Brain pericyte (primary cell): ENCODE data around the gene EDRF1.

Source experiments
- DNase-seq: peaks from one replicate; pipeline ENCODE4 v3.0.0-alpha.2; 2012; ENCODE audit warnings: low read depth, low spot score

EDRF1 gene

GRCh38 chr10:125762692-125763648 lies 43.5 kb downstream of the EDRF1 start:
- no peak for DNase-seq

- no peak for DNase-seq
These were observed 46.3 kb downstream of the EDRF1 start for GRCh38 chr10:125765835-125766234.

GRCh38 chr10:125766511-125766910 lies 47.0 kb downstream of the EDRF1 start:
- DNase-seq, result no peak

- DNase-seq, result no peak
These were observed 48.8 kb downstream of the EDRF1 start for GRCh38 chr10:125768219-125768855.

GRCh38 chr10:125769175-125769574 lies 49.7 kb downstream of the EDRF1 start:
- no peak for DNase-seq

GRCh38 chr10:125770844-125771243 lies 51.3 kb downstream of the EDRF1 start:
- no peak for DNase-seq

GRCh38 chr10:125772112-125772863 lies 52.8 kb downstream of the EDRF1 start:
- DNase-seq, result no peak

- DNase-seq, result no peak
These were observed 53.3 kb downstream of the EDRF1 start for GRCh38 chr10:125772864-125773180.

GRCh38 chr10:125773687-125774543 lies 54.4 kb downstream of the EDRF1 start:
- DNase-seq, result no peak

- no peak for DNase-seq
These were observed 55.2 kb downstream of the EDRF1 start for GRCh38 chr10:125774581-125775191.

- DNase-seq, result no peak
These were observed 56.1 kb downstream of the EDRF1 start, which contains the start of gene MMP21 for GRCh38 chr10:125775491-125776106. Gene MMP21 (minus strand): TSS chr10:125775821. CDS start chr10:125775821, 0 bp downstream.

- DNase-seq, result no peak
These were observed 58.3 kb downstream of the EDRF1 start for GRCh38 chr10:125777806-125778205.

GRCh38 chr10:125778556-125778955 lies 59.0 kb downstream of the EDRF1 start:
- DNase-seq, result no peak

- DNase-seq, result no peak
These were observed 60.2 kb downstream of the EDRF1 start for GRCh38 chr10:125779403-125780327.

- DNase-seq, result no peak
These were observed 61.9 kb downstream of the EDRF1 start for GRCh38 chr10:125781374-125781773.

- no peak for DNase-seq
These were observed 62.5 kb downstream of the EDRF1 start for GRCh38 chr10:125782054-125782453.

GRCh38 chr10:125782616-125783015 lies 63.1 kb downstream of the EDRF1 start:
- DNase-seq, result no peak

GRCh38 chr10:125783408-125783807 lies 63.9 kb downstream of the EDRF1 start:
- DNase-seq, result no peak

- no peak for DNase-seq
These were observed 64.4 kb downstream of the EDRF1 start for GRCh38 chr10:125783957-125784356.
